ENCODE data around the gene P2RX4.
"Not testable (repeated sequence)": the region's sequence is repeated elsewhere in the genome, so short reads cannot be mapped to it uniquely, and the experiment has no call there.

DNA sequence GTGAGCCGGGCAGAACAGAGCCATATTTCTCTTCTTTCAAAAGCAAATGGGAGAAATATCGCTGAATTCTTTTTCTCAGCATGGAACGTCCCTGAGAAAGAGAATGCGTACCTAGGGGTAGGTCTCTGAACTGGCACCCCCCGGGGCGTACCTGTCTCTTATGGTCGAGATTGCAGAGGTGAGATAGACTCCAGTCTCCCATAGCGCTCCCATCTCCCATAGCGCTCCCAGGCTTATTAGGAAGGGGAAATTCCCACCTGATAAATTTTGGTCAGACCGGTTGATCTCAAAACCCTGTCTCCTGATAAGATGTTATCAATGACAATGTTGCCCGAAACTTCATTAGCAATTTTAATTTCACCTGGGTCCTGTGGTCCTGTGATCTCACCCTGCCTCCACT lies 70.6 kb downstream of the P2RX4 start:
- not testable (repeated sequence) for TF ChIP-seq CTCF, POLR2AphosphoS5 (IDR thresholded peaks at IDR 0.05)
